ENCODE measurements around the gene SRRM4. TPM values are rescaled to one million over a fixed set of nuclear protein-coding genes. Genes with fewer than 3 reads are reported as not detected.

The SRRM4 gene
- total and polyA plus RNA-seq, 10 of the 15 experiments (the other 5 are each of a cell fraction or from before 2014, with no cell fraction given), result under 0.01 to 0.01 TPM; not detected in 8

DNA sequence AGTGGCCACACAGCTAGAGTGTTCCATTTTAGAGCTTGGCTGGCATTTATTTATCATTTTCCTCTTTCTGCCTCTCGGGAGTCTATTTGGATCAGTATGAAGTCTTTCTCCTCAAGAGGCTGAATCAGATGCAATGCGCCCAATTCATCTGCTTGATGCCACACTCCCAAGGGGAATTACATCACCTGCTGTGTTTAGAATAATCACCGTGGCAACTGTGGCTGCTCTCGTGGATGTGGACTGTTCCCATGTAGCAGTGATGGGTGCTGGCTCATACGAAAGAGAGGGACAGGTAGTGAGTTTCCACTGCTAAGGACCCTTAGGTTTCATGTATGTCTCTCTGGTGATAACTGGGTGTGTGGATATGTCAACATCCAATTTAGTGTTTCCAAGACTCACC, 70.7 kb downstream of the SRRM4 start:
- ChIA-PET RAD21 (ENCODE audit: unreplicated experiment) (no interaction called here), CTCF (no interaction called here), SMC1A (ENCODE audit: uncharacterized antibody, unreplicated experiment) (no interaction called here), POLR2A (no interaction called here)
- no peaks in the 10 kb centered on the region for H3K4me1 ChIP-seq (ENCODE audit: control insufficient read depth, insufficient read depth, low read length)
- FAIRE-seq, result no peak
- no peak for DNase-seq (ENCODE audit: low read depth, low spot score)
- no peaks in the 10 kb centered on the region for H3K79me2 ChIP-seq (ENCODE audit: control insufficient read depth, insufficient read depth, low read length)
- no peak overlapping the region for H3K27ac ChIP-seq (ENCODE audit: control insufficient read depth, insufficient read depth)
- no peak overlapping the region for H3K4me2 ChIP-seq (ENCODE audit: control insufficient read depth, insufficient read depth)
- in situ Hi-C loops (cut with MboI) (no loop called here), intact Hi-C loops (cut with micrococcal nuclease; ENCODE audit: unreplicated experiment) (no loop called here)
- H3K9me3 ChIP-seq (replicated peaks; ENCODE audit: control insufficient read depth, insufficient read depth, low read length), result no peaks in the 10 kb centered on the region
- H3K27me3 ChIP-seq (replicated peaks in 1 of 2; ENCODE audit: control insufficient read depth in 2 of 2, insufficient read depth in 2 of 2, low read length in 1 of 2), result no peaks in the 10 kb centered on the region
- TF ChIP-seq MEF2B (IDR thresholded peaks at IDR 0.05; ENCODE audit: partially characterized antibody, poor library complexity, severe bottlenecking), result no peak
- TF ChIP-seq NR2C1 (IDR thresholded peaks at IDR 0.05), result no peak
- TF ChIP-seq MTA3 (IDR thresholded peaks at IDR 0.05; ENCODE audit: borderline replicate concordance, low read length), result no peak
- TF ChIP-seq RELA (IDR thresholded peaks at IDR 0.05; ENCODE audit: borderline replicate concordance, partially characterized antibody), result no peak
- no peak for TF ChIP-seq IRF4 (IDR thresholded peaks at IDR 0.05; ENCODE audit: low read depth, low read length)
- no peak for TF ChIP-seq YBX1 (IDR thresholded peaks at IDR 0.05)
- TF ChIP-seq JUNB (IDR thresholded peaks at IDR 0.05), result no peak
- TF ChIP-seq NR2C2 (IDR thresholded peaks at IDR 0.05; ENCODE audit: borderline replicate concordance, control insufficient read depth, insufficient read length, low read depth), result no peak
- TF ChIP-seq SREBF1 (IDR thresholded peaks at IDR 0.05; ENCODE audit: low read length), result no peak
- no peak for TF ChIP-seq RAD51 (IDR thresholded peaks at IDR 0.05)
- TF ChIP-seq PAX5 (IDR thresholded peaks at IDR 0.05; ENCODE audit: borderline replicate concordance, low read depth, low read length), result no peak
- no peak for TF ChIP-seq RAD21 (IDR thresholded peaks at IDR 0.05; ENCODE audit: insufficient read depth, low read depth, low read length)
- TF ChIP-seq, protein P1, sequence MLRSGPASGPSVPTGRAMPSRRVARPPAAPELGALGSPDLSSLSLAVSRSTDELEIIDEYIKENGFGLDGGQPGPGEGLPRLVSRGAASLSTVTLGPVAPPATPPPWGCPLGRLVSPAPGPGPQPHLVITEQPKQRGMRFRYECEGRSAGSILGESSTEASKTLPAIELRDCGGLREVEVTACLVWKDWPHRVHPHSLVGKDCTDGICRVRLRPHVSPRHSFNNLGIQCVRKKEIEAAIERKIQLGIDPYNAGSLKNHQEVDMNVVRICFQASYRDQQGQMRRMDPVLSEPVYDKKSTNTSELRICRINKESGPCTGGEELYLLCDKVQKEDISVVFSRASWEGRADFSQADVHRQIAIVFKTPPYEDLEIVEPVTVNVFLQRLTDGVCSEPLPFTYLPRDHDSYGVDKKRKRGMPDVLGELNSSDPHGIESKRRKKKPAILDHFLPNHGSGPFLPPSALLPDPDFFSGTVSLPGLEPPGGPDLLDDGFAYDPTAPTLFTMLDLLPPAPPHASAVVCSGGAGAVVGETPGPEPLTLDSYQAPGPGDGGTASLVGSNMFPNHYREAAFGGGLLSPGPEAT (IDR thresholded peaks at IDR 0.05; ENCODE audit: low read depth), result no peak
- no peak for TF ChIP-seq ZSCAN29 (IDR thresholded peaks at IDR 0.05)
- TF ChIP-seq, protein P2, sequence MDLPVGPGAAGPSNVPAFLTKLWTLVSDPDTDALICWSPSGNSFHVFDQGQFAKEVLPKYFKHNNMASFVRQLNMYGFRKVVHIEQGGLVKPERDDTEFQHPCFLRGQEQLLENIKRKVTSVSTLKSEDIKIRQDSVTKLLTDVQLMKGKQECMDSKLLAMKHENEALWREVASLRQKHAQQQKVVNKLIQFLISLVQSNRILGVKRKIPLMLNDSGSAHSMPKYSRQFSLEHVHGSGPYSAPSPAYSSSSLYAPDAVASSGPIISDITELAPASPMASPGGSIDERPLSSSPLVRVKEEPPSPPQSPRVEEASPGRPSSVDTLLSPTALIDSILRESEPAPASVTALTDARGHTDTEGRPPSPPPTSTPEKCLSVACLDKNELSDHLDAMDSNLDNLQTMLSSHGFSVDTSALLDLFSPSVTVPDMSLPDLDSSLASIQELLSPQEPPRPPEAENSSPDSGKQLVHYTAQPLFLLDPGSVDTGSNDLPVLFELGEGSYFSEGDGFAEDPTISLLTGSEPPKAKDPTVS (IDR thresholded peaks at IDR 0.05; ENCODE audit: low read depth, low read length), result no peak
- TF ChIP-seq, protein P3, sequence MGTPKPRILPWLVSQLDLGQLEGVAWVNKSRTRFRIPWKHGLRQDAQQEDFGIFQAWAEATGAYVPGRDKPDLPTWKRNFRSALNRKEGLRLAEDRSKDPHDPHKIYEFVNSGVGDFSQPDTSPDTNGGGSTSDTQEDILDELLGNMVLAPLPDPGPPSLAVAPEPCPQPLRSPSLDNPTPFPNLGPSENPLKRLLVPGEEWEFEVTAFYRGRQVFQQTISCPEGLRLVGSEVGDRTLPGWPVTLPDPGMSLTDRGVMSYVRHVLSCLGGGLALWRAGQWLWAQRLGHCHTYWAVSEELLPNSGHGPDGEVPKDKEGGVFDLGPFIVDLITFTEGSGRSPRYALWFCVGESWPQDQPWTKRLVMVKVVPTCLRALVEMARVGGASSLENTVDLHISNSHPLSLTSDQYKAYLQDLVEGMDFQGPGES (IDR thresholded peaks at IDR 0.05), result no peak
- no peak for TF ChIP-seq ETV6 (conservative IDR thresholded peaks at IDR 0.05 in 1 of 2, IDR thresholded peaks at IDR 0.05 in 1 of 2; ENCODE audit: borderline replicate concordance in 1 of 2, low read depth in 1 of 2)
- TF ChIP-seq BRCA1 (IDR thresholded peaks at IDR 0.05; ENCODE audit: low read depth, low read length), result no peak
- no peaks in the 10 kb centered on the region for H3K36me3 ChIP-seq (ENCODE audit: control insufficient read depth in 2 of 2, insufficient read depth in 2 of 2, low read length in 1 of 2)
- no peak overlapping the region for H3K4me3 ChIP-seq
- no peak for ATAC-seq
- no peak overlapping the region for H3K9ac ChIP-seq (ENCODE audit: control insufficient read depth, insufficient read depth, low read length)
- WGBS (ENCODE audit: insufficient coverage, insufficient replicate concordance, low lambda C conversion rate, missing lambda C conversion rate), result 12% methylated on average over 5 of the region's 5 CpGs
- BruUV-seq (replicated peaks), result no TSS peak
- H4K20me1 ChIP-seq (ENCODE audit: control insufficient read depth, insufficient read depth), result no peaks in the 10 kb centered on the region
- H2AFZ ChIP-seq (ENCODE audit: control insufficient read depth, low read depth, low read length), result no peak overlapping the region
